Endodermal cell (in vitro differentiated cells): Measurements from ENCODE around the gene MAP3K3. TPM values are rescaled to one million over a fixed set of nuclear protein-coding genes. Genes with fewer than 3 reads are reported as not detected.
"Not testable (repeated sequence)": the region's sequence is repeated elsewhere in the genome, so short reads cannot be mapped to it uniquely, and the experiment has no call there.

Experiments
- DNase-seq: peaks from one replicate; pipeline ENCODE4 v3.0.0-alpha.2; 2017
- H3K27ac ChIP-seq: 2 replicates; pipeline ENCODE4 v1.5.1; 2013; ENCODE audit warnings: mild to moderate bottlenecking, low read depth, low read length, moderate library complexity
- H3K27me3 ChIP-seq: 2 replicates; pipeline ENCODE4 v1.6.1; 2013; ENCODE audit warnings: mild to moderate bottlenecking, low read length, moderate library complexity; ENCODE audit not compliant: insufficient read depth, control insufficient read depth, poor library complexity, severe bottlenecking
- H3K36me3 ChIP-seq: 2 replicates; pipeline ENCODE4 v1.7.0; 2013; ENCODE audit warnings: mild to moderate bottlenecking, low read length, moderate library complexity; ENCODE audit not compliant: control insufficient read depth, insufficient read depth
- H3K4me1 ChIP-seq: one replicate; pipeline ENCODE4 v1.7.0; 2013; ENCODE audit warnings: low read length; ENCODE audit not compliant: control insufficient read depth, insufficient read depth
- H3K4me3 ChIP-seq: 2 replicates; pipeline ENCODE4 v1.5.1; 2013; ENCODE audit warnings: mild to moderate bottlenecking, low read length, moderate library complexity
- H3K9ac ChIP-seq: 2 replicates; pipeline ENCODE4 v1.6.1; 2013; ENCODE audit warnings: mild to moderate bottlenecking, low read length, moderate library complexity; ENCODE audit not compliant: poor library complexity, severe bottlenecking; ENCODE audit errors: extremely low read depth
- H3K9me3 ChIP-seq: 2 replicates; pipeline ENCODE4 v1.6.1; 2013; ENCODE audit warnings: mild to moderate bottlenecking, low read length, moderate library complexity; ENCODE audit not compliant: control insufficient read depth
- H3K27ac Mint-ChIP-seq: 2 replicates; pipeline ENCODE4 v1.8.0; 2020; ENCODE audit warnings: mixed read lengths
- H3K27me3 Mint-ChIP-seq: 2 replicates; pipeline ENCODE4 v1.8.0; 2021; ENCODE audit warnings: mild to moderate bottlenecking, mixed read lengths; ENCODE audit not compliant: insufficient read depth
- H3K36me3 Mint-ChIP-seq: 2 replicates; pipeline ENCODE4 v1.8.0; 2020; ENCODE audit warnings: low read depth, mixed read lengths
- H3K4me1 Mint-ChIP-seq: 2 replicates; pipeline ENCODE4 v1.8.0; 2020; ENCODE audit warnings: mixed read lengths
- H3K4me3 Mint-ChIP-seq: 2 replicates; pipeline ENCODE4 v1.8.0; 2020; ENCODE audit warnings: mild to moderate bottlenecking, moderate library complexity, mixed read lengths
- H3K9me3 Mint-ChIP-seq: 2 replicates; pipeline ENCODE4 v1.8.0; 2020; ENCODE audit warnings: mild to moderate bottlenecking, mixed read lengths
- CTCF ChIP-seq: fragments of 200-600 bp; sonication (generic); conservative IDR thresholded peaks from 2 replicates; pipeline ENCODE4 v1.5.0; 2021; ENCODE audit warnings: antibody characterized with exemption, mild to moderate bottlenecking
- WGBS, 2 experiments: methylation state at CpG; one replicate each; pipeline versions ENCODE4 v1.1.5 to v1.1.7; 2013; ENCODE audit warnings: missing lambda C conversion rate in 2 of 2, mixed read lengths in 1 of 2; ENCODE audit not compliant: insufficient coverage in 1 of 2, insufficient read length in 1 of 2; 5-methylcytosine and 5-hydroxymethylcytosine counted together
- total RNA-seq, 2 donors: library from RNA; stranded (reverse); fragmentation: NEBNext Ultra II Directional in 1 of 2; extraction: Animal tissue kit (Norgen Biotek cat#: 25700) in 1 of 2; gene quantifications; 2 replicates in 1 of 2; 3 replicates in 1 of 2; pipeline ENCODE4 v1.2.1, GENCODE V29; 2021

MAP3K3 gene
- total RNA-seq, 2 donors from 2014 or later, result 19.9 to 23.3 TPM

GRCh38 chr17:63718988-63719387 lies 96.8 kb downstream of the MAP3K3 start:
- H3K4me3 Mint-ChIP-seq, result no peak overlapping the region

GRCh38 chr17:63720194-63720593 lies 98.0 kb downstream of the MAP3K3 start:
- H3K9me3 Mint-ChIP-seq, H3K27me3 ChIP-seq, H3K9me3 ChIP-seq, H3K4me1 Mint-ChIP-seq, H3K9ac ChIP-seq, H3K4me1 ChIP-seq, H3K27me3 Mint-ChIP-seq, H3K4me3 Mint-ChIP-seq, H3K27ac ChIP-seq, H3K4me3 ChIP-seq, DNase-seq, H3K27ac Mint-ChIP-seq: not testable (repeated sequence)
- peaks cover 17% of the 10 kb centered on the region for H3K36me3 Mint-ChIP-seq
- 98 to 100% methylated on average over 3 to 5 of the region's 5 CpGs for WGBS, 2 experiments
- H3K36me3 ChIP-seq, result peaks cover 34% of the 10 kb centered on the region

More at GRCh38 chr17:63718988-63719387, 96.8 kb downstream of the MAP3K3 start:
- TF ChIP-seq CTCF, result no peak
- no peaks in the 10 kb centered on the region for H3K9me3 Mint-ChIP-seq
- H3K9ac ChIP-seq, result no peak overlapping the region
- no peaks in the 10 kb centered on the region for H3K27me3 ChIP-seq
- no peaks in the 10 kb centered on the region for H3K4me1 Mint-ChIP-seq
- peaks cover 13% of the 10 kb centered on the region for H3K36me3 Mint-ChIP-seq
- H3K4me1 ChIP-seq, result no peaks in the 10 kb centered on the region
- H3K27me3 Mint-ChIP-seq, result no peaks in the 10 kb centered on the region
- H3K27ac Mint-ChIP-seq, result no peak overlapping the region
- no peak overlapping the region for H3K27ac ChIP-seq
- H3K36me3 ChIP-seq, result peaks cover 28% of the 10 kb centered on the region
- H3K4me3 ChIP-seq, result no peak overlapping the region
- WGBS, 2 experiments, result 90 to 92% methylated on average over 4 to 5 of the region's 5 CpGs
- DNase-seq, result no peak
- no peaks in the 10 kb centered on the region for H3K9me3 ChIP-seq

GRCh38 chr17:63722403-63722802 lies 100.2 kb downstream of the MAP3K3 start:
- Histone ChIP-seq H3K4me1 (no peaks in the 10 kb centered on the region), H3K27ac (no peak overlapping the region), H3K27me3 (no peaks in the 10 kb centered on the region), H3K9me3 (no peaks in the 10 kb centered on the region), H3K9ac (no peak overlapping the region), H3K36me3 (peaks cover 36% of the 10 kb centered on the region), H3K4me3 (no peak overlapping the region)
- no peak for TF ChIP-seq CTCF
- no peak for DNase-seq
- Mint-ChIP-seq H3K9me3 (no peaks in the 10 kb centered on the region), H3K27ac (no peak overlapping the region), H3K4me3 (no peak overlapping the region), H3K4me1 (no peaks in the 10 kb centered on the region), H3K36me3 (peaks cover 17% of the 10 kb centered on the region), H3K27me3 (no peaks in the 10 kb centered on the region)
- WGBS, 2 experiments, result 84 to 92% methylated on average over 2 of the region's 2 CpGs

- Mint-ChIP-seq H3K9me3 (no peaks in the 10 kb centered on the region), H3K4me3 (no peak overlapping the region), H3K27ac (no peak overlapping the region), H3K36me3 (peaks cover 4% of the 10 kb centered on the region), H3K27me3 (no peaks in the 10 kb centered on the region), H3K4me1 (peaks cover 3% of the 10 kb centered on the region)
- Histone ChIP-seq H3K9ac (no peak overlapping the region), H3K9me3 (no peaks in the 10 kb centered on the region), H3K27me3 (no peaks in the 10 kb centered on the region), H3K4me1 (no peaks in the 10 kb centered on the region), H3K27ac (no peak overlapping the region), H3K36me3 (no peaks in the 10 kb centered on the region), H3K4me3 (no peak overlapping the region)
- no peak for TF ChIP-seq CTCF
- DNase-seq, result no peak
- WGBS, 2 experiments, result 96 to 97% methylated on average over 7 to 8 of the region's 8 CpGs
Measured at GRCh38 chr17:63735691-63736090, 113.5 kb downstream of the MAP3K3 start.
